Brain pericyte (primary cell): Measurements from ENCODE around the gene LDAF1.
"Not testable (repeated sequence)": the region's sequence is repeated elsewhere in the genome, so short reads cannot be mapped to it uniquely, and the experiment has no call there.

Experiments used
- DNase-seq: peaks from one replicate; pipeline ENCODE4 v3.0.0-alpha.2; 2012; ENCODE audit warnings: low read depth, low spot score

Gene LDAF1

GRCh38 chr16:21195330-21195729 lies 36.9 kb downstream of the LDAF1 start:
- not testable (repeated sequence) for DNase-seq

GRCh38 chr16:21197112-21197511 lies 38.6 kb downstream of the LDAF1 start:
- DNase-seq, result no peak

GRCh38 chr16:21197621-21198020 lies 39.1 kb downstream of the LDAF1 start:
- no peak for DNase-seq

GRCh38 chr16:21199607-21200218 lies 41.2 kb downstream of the LDAF1 start:
- DNase-seq, result no peak

GRCh38 chr16:21203155-21203797 lies 44.8 kb downstream of the LDAF1 start:
- DNase-seq, result no peak

- DNase-seq, result no peak
These were observed 46.8 kb downstream of the LDAF1 start for GRCh38 chr16:21205303-21205702.

- no peak for DNase-seq
These were observed 48.1 kb downstream of the LDAF1 start for GRCh38 chr16:21206550-21206949.

- DNase-seq, result no peak
These were observed 50.2 kb downstream of the LDAF1 start for GRCh38 chr16:21208446-21209230.

GRCh38 chr16:21211486-21211885 lies 53.0 kb downstream of the LDAF1 start, which contains the start of gene ZP2:
TSS of gene ZP2 (minus strand) at chr16:21211574. CDS start at chr16:21211547, 27 bp downstream.
- DNase-seq, result no peak

- DNase-seq, result no peak
These were observed 55.6 kb downstream of the LDAF1 start for GRCh38 chr16:21214086-21214485.

GRCh38 chr16:21217121-21217520 lies 58.6 kb downstream of the LDAF1 start:
- DNase-seq, result no peak

- no peak for DNase-seq
These were observed 59.7 kb downstream of the LDAF1 start for GRCh38 chr16:21218153-21218552.

- DNase-seq, result no peak
These were observed 61.1 kb downstream of the LDAF1 start for GRCh38 chr16:21219551-21219950.

- no peak for DNase-seq
These were observed 64.2 kb downstream of the LDAF1 start for GRCh38 chr16:21222495-21223337.

GRCh38 chr16:21223787-21224186 lies 65.3 kb downstream of the LDAF1 start:
- DNase-seq, result no peak

- no peak for DNase-seq
These were observed 66.3 kb downstream of the LDAF1 start for GRCh38 chr16:21224800-21225199.

GRCh38 chr16:21226749-21227148 lies 68.3 kb downstream of the LDAF1 start:
- no peak for DNase-seq

- no peak for DNase-seq
These were observed 69.4 kb downstream of the LDAF1 start for GRCh38 chr16:21227866-21228265.

GRCh38 chr16:21228361-21228872 lies 69.9 kb downstream of the LDAF1 start:
- DNase-seq, result no peak
